ENCODE measurements around the gene ZNF629. TPM values are rescaled to one million over a fixed set of nuclear protein-coding genes. Genes with fewer than 3 reads are reported as not detected.

Gene ZNF629
- total and polyA plus RNA-seq, 2 of the 4 experiments (the other 2 are of a cell fraction) = 7.3 to 9.1 TPM

DNA sequence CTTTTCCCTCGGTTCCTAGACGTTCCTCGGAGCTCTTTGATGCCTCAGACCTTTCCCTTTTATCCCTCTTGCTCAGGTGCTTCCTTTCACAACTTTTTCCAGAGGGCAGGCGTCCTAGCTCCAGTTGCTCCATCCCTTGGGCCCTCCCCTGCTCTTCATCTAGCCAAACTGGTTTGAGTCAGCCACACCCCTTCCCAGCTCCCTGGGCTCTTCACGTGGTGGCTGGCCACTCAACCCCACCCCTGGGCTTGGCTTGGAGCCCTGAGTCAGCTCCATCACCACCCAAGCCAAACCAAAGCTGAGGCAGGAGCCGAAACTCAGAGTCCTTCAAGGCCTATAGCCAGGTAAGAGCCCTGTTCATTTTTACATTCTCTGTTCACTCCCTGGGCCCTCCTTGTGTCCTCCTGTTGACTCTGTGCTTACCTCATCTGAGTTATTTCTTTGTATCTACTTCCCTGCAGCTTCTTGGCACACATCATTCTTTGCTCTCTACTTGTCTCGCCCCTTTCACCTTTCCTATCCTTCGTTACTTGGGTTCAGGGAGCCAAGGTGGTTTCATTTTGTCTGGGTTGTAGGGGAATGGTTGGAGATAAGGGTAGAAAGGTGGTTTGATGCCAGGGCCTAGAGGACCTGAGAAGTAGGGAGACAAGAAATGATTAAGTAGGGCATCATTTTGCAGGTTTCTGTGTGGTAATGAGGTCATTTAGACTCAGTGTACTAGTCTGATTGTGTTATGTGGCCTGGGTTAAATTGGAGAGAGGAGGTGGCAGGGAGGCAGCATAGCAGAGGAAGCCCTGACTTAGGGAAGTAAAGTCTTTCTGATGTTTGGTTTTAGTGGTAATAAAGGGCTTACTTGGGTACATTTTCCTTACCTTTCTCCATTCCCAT lies 46.4 kb downstream of the ZNF629 start:
- Histone ChIP-seq H3K4ac (ENCODE audit: low read depth, low read length) (peak overlapping the region; percentile 66; the same call in 1 of the 2 replicates), H3K4me1 (ENCODE audit: control insufficient read depth, insufficient read depth, low read length) (peaks cover 14% of the 10 kb centered on the region), H3K9me3 (ENCODE audit: control insufficient read depth, insufficient read depth, low read length) (no peaks in the 10 kb centered on the region), H4K5ac (ENCODE audit: low read depth, low read length) (peak overlapping the region; percentile 60; the same call in 1 of the 2 replicates), H2BK120ac (ENCODE audit: low read depth, low read length) (peak overlapping the region; percentile 17; the same call in 1 of the 2 replicates), H3K56ac (ENCODE audit: extremely low read depth, insufficient read depth, low read length) (no peak overlapping the region), H3K27ac (ENCODE audit: insufficient read depth, low read length) (0 out of 2 replicates have a peak overlapping the region, but pooled peaks have one; percentile 34), H3K4me2 (ENCODE audit: low read depth, low read length) (peak overlapping the region; percentile 46; the same call in 1 of the 2 replicates), H2BK5ac (ENCODE audit: low read depth, low read length, poor library complexity, severe bottlenecking) (peak overlapping the region; percentile 74), H2BK20ac (ENCODE audit: low read depth, low read length) (peak overlapping the region; percentile 4; the same call in 1 of the 2 replicates), H4K91ac (ENCODE audit: insufficient read depth, low read depth, low read length) (peak overlapping the region; percentile 23; the same call in 1 of the 2 replicates), H3K79me1 (ENCODE audit: low read depth in 1 of 2, low read length in 2 of 2) (peaks cover 12 to 47% of the 10 kb centered on the region in 2 experiments), H2BK15ac (ENCODE audit: low read depth, low read length) (0 out of 3 replicates have a peak overlapping the region, but pooled peaks have one; percentile 6), H4K20me1 (ENCODE audit: insufficient read depth, low read length) (peaks cover 8% of the 10 kb centered on the region; the same call in 1 of the 2 replicates), H4K8ac (ENCODE audit: low read depth in 2 of 2, low read length in 2 of 2) (peak overlapping the region in 1 of 2 experiments; percentile 27; a peak in 2 of 4 replicates), H2AK5ac (ENCODE audit: low read depth, low read length) (peak overlapping the region; percentile 76), H3K9ac (ENCODE audit: low read depth, low read length) (no peak overlapping the region), H3K27me3 (ENCODE audit: control insufficient read depth, insufficient read depth, low read length) (no peaks in the 10 kb centered on the region), H3K23ac (ENCODE audit: low read depth, low read length) (peak overlapping the region; percentile 14), H3K18ac (ENCODE audit: low read depth, low read length) (peak overlapping the region; percentile 56; the same call in 1 of the 2 replicates), H3K14ac (replicated peaks; ENCODE audit: low read depth, low read length) (peak overlapping the region; percentile 43), H3K4me3 (ENCODE audit: insufficient read depth, low read depth, low read length) (no peak overlapping the region; the same call in 1 of the 2 replicates), H2AFZ (replicated peaks; ENCODE audit: low read length, poor library complexity) (no peak overlapping the region), H2AK9ac (replicated peaks; ENCODE audit: low read depth, low read length, poor library complexity) (peak overlapping the region; percentile 77), H3K36me3 (ENCODE audit: control insufficient read depth, insufficient read depth, low read length) (peaks cover 50% of the 10 kb centered on the region), H3K9me1 (ENCODE audit: insufficient read depth, low read length) (peaks cover 15% of the 10 kb centered on the region)
- TF ChIP-seq, protein P1, sequence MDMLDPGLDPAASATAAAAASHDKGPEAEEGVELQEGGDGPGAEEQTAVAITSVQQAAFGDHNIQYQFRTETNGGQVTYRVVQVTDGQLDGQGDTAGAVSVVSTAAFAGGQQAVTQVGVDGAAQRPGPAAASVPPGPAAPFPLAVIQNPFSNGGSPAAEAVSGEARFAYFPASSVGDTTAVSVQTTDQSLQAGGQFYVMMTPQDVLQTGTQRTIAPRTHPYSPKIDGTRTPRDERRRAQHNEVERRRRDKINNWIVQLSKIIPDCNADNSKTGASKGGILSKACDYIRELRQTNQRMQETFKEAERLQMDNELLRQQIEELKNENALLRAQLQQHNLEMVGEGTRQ (IDR thresholded peaks at IDR 0.05; ENCODE audit: low read depth, low read length) = peak; percentile 71
- TF ChIP-seq NFE2L2 (IDR thresholded peaks at IDR 0.05; ENCODE audit: low read depth, low read length) = no peak
- ATAC-seq (ENCODE audit: low read depth) = peak; percentile 69
- dilution Hi-C loops (cut with HindIII; ENCODE audit: low sequenced_read_pairs, unreplicated experiment) = no loop called here
- intact Hi-C loops (cut with micrococcal nuclease) = no loop called here
- DNase-seq = peak; percentile 55
- POLR2A ChIA-PET (ENCODE audit: unreplicated experiment) = no interaction called here
- in situ Hi-C loops (cut with MboI; ENCODE audit: low sequenced_read_pairs) = no loop called here
- BruUV-seq (replicated peaks) = no TSS peak
- 57% methylated on average over 6 of the region's 8 CpGs; no CpG with 5 or more reads in 1 of the 2 experiments for WGBS, 2 experiments (ENCODE audit: extremely low coverage in 2 of 2, insufficient read length in 1 of 2)
- CTCF ChIA-PET = no interaction called here

Data from IMR-90 (cell line).